ENCODE measurements around the gene HVCN1.
A peak's percentile ranks its signal among the peaks of the same experiment; 100 is the strongest.

The HVCN1 gene

GRCh38 chr12:110704231-110704630 is 15.3 kb upstream of the HVCN1 start:
- no peaks in the 10 kb centered on the region for H4K20me1 ChIP-seq (ENCODE audit: insufficient read depth, low read length, poor library complexity, severe bottlenecking)
- H2AFZ ChIP-seq (ENCODE audit: low read length): no peak overlapping the region
- no peaks in the 10 kb centered on the region for H3F3A ChIP-seq (ENCODE audit: low read depth)
- H3K27me3 ChIP-seq (ENCODE audit: insufficient read depth, low read length, poor library complexity, severe bottlenecking): no peaks in the 10 kb centered on the region
- H3K4me1 ChIP-seq (ENCODE audit: insufficient read depth, low read length, poor library complexity, severe bottlenecking): no peaks in the 10 kb centered on the region
- H3K36me3 ChIP-seq (ENCODE audit: insufficient read depth, low read length): no peaks in the 10 kb centered on the region
- no peaks in the 10 kb centered on the region for H3K79me2 ChIP-seq (ENCODE audit: insufficient read depth, low read length)
- H3K9ac ChIP-seq (ENCODE audit: low read depth, low read length, poor library complexity, severe bottlenecking): no peak overlapping the region
- no peaks in the 10 kb centered on the region for H3K9me3 ChIP-seq (ENCODE audit: insufficient read depth, low read depth, low read length)
- H3K4me2 ChIP-seq (ENCODE audit: low read depth, low read length, poor library complexity, severe bottlenecking): no peak overlapping the region
- no peak overlapping the region for H3K4me3 ChIP-seq (ENCODE audit: low read length, poor library complexity, severe bottlenecking)
- no peak for TF ChIP-seq EZH2phosphoT487 (IDR thresholded peaks at IDR 0.05; ENCODE audit: borderline replicate concordance)
- TF ChIP-seq CTCF (conservative IDR thresholded peaks at IDR 0.05; ENCODE audit: low read length): no peak
- H3K9me2 ChIP-seq (replicated peaks; ENCODE audit: low read depth, low read length): no peaks in the 10 kb centered on the region

GRCh38 chr12:110702081-110702480 is 13.2 kb upstream of the HVCN1 start:
- H3K4me2 ChIP-seq (ENCODE audit: low read depth, low read length, poor library complexity, severe bottlenecking): no peak overlapping the region
- H3K9ac ChIP-seq (ENCODE audit: low read depth, low read length, poor library complexity, severe bottlenecking): no peak overlapping the region
- no peaks in the 10 kb centered on the region for H3K36me3 ChIP-seq (ENCODE audit: insufficient read depth, low read length)
- H3K9me3 ChIP-seq (ENCODE audit: insufficient read depth, low read depth, low read length): no peaks in the 10 kb centered on the region
- H2AFZ ChIP-seq (ENCODE audit: low read length): no peak overlapping the region
- H3K4me3 ChIP-seq (ENCODE audit: low read length, poor library complexity, severe bottlenecking): no peak overlapping the region
- no peak for TF ChIP-seq CTCF (conservative IDR thresholded peaks at IDR 0.05; ENCODE audit: low read length)
- no peak for TF ChIP-seq EZH2phosphoT487 (IDR thresholded peaks at IDR 0.05; ENCODE audit: borderline replicate concordance)
- H3K9me2 ChIP-seq (replicated peaks; ENCODE audit: low read depth, low read length): no peaks in the 10 kb centered on the region
- no peaks in the 10 kb centered on the region for H3K27me3 ChIP-seq (ENCODE audit: insufficient read depth, low read length, poor library complexity, severe bottlenecking)
- no peaks in the 10 kb centered on the region for H3K79me2 ChIP-seq (ENCODE audit: insufficient read depth, low read length)
- no peaks in the 10 kb centered on the region for H3F3A ChIP-seq (ENCODE audit: low read depth)
- H4K20me1 ChIP-seq (ENCODE audit: insufficient read depth, low read length, poor library complexity, severe bottlenecking): no peaks in the 10 kb centered on the region
- H3K4me1 ChIP-seq (ENCODE audit: insufficient read depth, low read length, poor library complexity, severe bottlenecking): no peaks in the 10 kb centered on the region

DNA sequence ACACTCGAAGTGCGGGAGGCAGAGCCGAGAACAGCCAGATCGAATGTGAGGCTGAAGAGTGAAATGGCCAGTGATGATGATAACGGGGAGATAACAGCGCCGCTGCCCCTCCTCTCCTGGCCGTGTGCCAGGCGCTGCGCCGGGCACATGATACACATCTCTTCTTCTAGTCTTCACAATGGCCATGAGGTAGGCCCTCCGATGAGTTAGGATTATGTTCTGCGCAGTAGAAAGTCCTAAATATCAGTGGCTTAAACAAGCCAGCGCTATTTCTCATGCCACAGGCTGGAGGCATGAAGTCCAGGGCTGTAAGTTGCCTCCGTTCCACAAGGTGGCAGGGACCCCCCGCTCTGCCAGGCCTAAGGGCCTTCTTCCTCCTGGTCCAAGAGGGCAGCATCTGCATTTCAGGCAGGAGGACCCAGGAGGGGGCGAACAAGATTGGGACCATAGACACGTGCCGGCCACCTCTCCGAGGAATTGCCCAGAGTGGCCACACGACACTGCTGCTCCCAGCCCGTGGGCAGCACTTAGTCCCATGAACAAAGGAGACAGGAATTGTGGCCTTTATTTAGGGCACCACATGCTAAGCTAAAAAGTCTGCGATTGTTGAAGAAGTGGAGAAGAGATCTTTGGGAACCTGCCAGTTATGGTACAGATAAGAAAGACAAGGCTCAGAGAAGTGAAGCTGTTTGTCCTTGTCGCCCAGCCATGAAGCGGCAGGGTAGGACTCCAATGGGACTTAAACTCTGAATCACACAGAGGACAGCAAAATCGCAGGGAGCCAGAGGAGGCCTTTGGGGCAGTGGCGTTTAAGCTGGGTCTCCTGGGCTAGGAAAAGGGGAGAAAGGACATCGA is 10.9 kb upstream of the HVCN1 start:
- Histone ChIP-seq H2AFZ (ENCODE audit: low read length) (no peak overlapping the region), H3F3A (ENCODE audit: low read depth) (no peaks in the 10 kb centered on the region), H3K4me3 (ENCODE audit: low read length, poor library complexity, severe bottlenecking) (no peak overlapping the region), H3K9me2 (replicated peaks; ENCODE audit: low read depth, low read length) (no peaks in the 10 kb centered on the region), H3K9me3 (ENCODE audit: insufficient read depth, low read depth, low read length) (no peaks in the 10 kb centered on the region), H3K4me2 (ENCODE audit: low read depth, low read length, poor library complexity, severe bottlenecking) (no peak overlapping the region), H3K79me2 (ENCODE audit: insufficient read depth, low read length) (no peaks in the 10 kb centered on the region), H3K4me1 (ENCODE audit: insufficient read depth, low read length, poor library complexity, severe bottlenecking) (no peaks in the 10 kb centered on the region), H3K36me3 (ENCODE audit: insufficient read depth, low read length) (no peaks in the 10 kb centered on the region), H4K20me1 (ENCODE audit: insufficient read depth, low read length, poor library complexity, severe bottlenecking) (no peaks in the 10 kb centered on the region), H3K9ac (ENCODE audit: low read depth, low read length, poor library complexity, severe bottlenecking) (no peak overlapping the region), H3K27me3 (ENCODE audit: insufficient read depth, low read length, poor library complexity, severe bottlenecking) (no peaks in the 10 kb centered on the region)
- no peak for TF ChIP-seq EZH2phosphoT487 (IDR thresholded peaks at IDR 0.05; ENCODE audit: borderline replicate concordance)
- peak; percentile 42; the same call in 1 of the 2 replicates for TF ChIP-seq CTCF (conservative IDR thresholded peaks at IDR 0.05; ENCODE audit: low read length)
